Stimulated activated CD4-positive, alpha-beta T cell treated with anti-CD3 and anti-CD28 coated beads, Interleukin-1b, Interleukin-23, amount 100 ng/mL, for 1 hour (primary cell): ENCODE data around the gene SAFB2.
"Not testable (repeated sequence)": the region's sequence is repeated elsewhere in the genome, so short reads cannot be mapped to it uniquely, and the experiment has no call there.

Experiments
- DNase-seq, 2 donors: peaks; one replicate each; pipeline ENCODE4 v3.0.0-alpha.2; 2020; ENCODE audit warnings: low read depth in 2 of 2

The SAFB2 gene

GRCh38 chr19:5632657-5633056 is 10.1 kb upstream of the SAFB2 start:
- no peak for DNase-seq

DNA sequence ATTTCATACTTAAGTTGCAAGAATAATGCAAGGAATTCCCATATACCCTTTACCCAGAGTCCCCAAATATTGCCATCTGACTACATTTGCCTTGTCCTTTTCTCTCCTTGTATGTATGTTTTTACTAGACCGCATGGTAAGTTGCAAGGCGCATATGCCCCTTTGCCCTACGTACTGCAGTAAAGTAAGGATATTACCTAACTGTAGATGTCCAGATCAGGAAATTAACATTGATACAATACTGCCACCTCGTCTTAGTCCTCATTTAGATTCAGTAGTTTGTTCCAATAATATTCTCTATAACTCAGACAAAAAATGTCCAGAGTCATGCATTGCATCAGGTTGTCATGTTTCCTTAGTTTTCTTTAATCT is 9.7 kb upstream of the SAFB2 start:
- DNase-seq = no peak

- DNase-seq = no peak
These were observed 9.1 kb upstream of the SAFB2 start for GRCh38 chr19:5631567-5632240.

- DNase-seq = no peak
These were observed 6.4 kb upstream of the SAFB2 start for GRCh38 chr19:5628919-5629481.

GRCh38 chr19:5628461-5628860 is 5.9 kb upstream of the SAFB2 start:
- no peak for DNase-seq

- DNase-seq = no peak
These were observed 4.9 kb upstream of the SAFB2 start for GRCh38 chr19:5627395-5627904.

DNA sequence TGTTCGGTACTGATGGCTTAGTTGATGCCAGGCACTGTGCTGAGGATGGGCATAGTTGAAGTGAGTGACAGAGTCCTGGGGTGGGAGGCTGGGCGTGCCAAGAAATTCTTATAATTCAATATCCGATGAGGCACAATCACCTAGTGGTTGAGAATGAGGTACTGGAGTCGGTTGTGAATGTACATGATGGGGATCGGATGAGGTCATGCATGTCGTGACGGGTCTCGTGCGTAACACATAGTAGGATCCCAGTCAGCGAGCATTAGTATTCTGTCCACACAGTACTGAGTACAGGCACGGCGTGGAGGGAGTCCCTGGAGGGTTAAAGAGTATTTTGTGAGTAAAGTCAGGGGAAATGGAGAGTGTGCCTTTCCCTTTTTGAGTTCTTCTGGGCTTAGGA is 3.1 kb upstream of the SAFB2 start:
- DNase-seq = no peak

DNA sequence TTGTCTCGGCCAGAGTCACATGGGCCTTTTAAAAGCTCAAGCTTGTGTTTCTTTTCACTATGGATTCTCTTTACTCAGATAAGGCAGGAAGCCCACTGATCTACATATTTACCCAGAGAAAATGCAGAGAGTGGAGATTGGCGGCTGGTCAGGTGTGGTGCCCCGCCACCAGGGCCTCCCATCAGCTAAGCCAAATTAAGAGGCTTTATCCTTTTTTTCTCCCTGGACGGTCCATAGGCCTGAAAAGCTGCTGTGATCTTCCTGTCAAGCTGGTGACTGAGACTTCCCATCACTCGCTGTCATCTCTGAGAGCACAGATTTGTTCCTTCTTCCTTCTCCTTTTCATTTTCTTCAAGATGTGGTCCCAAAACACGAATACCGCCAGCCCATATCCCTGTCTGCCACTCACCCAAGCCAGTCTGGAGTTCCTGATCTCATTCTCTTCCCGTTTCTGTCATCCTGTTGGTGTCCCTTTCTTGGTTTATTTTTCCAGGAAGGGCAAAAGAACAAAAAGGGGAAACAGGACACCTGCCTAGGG is 2.2 kb upstream of the SAFB2 start:
- no peak for DNase-seq

GRCh38 chr19:5624018-5624663 is 1.6 kb upstream of the SAFB2 start:
- no peak for DNase-seq

- no peak for DNase-seq
These were observed 931 bp upstream of the SAFB2 start for GRCh38 chr19:5623397-5624017.

DNA sequence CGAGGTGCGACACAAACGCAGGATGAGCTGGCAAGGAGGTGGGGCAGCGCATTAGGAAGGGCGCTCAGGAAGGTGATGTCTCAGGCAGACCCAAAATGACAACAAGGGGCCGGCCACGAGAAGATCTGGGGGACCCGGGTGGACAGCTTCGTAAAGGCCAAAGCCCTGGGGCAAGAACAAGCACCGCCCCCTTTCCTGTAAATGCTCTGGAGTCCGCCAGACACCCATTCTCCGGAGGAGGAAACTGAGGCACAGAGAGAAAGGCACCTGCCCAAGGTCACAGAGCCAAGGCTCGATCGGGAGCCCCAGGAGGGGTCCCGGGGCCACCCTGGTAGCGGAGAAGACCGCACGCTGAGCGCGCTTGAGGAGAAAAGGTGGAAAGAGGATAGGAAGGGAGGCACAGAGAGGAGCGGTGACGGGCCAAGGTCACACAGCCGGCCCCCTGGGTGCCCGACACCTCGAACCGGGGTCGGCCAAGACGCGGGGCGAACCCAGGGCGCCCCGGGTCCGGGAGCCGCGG is 571 bp downstream of the SAFB2 start:
- no peak for DNase-seq

DNA sequence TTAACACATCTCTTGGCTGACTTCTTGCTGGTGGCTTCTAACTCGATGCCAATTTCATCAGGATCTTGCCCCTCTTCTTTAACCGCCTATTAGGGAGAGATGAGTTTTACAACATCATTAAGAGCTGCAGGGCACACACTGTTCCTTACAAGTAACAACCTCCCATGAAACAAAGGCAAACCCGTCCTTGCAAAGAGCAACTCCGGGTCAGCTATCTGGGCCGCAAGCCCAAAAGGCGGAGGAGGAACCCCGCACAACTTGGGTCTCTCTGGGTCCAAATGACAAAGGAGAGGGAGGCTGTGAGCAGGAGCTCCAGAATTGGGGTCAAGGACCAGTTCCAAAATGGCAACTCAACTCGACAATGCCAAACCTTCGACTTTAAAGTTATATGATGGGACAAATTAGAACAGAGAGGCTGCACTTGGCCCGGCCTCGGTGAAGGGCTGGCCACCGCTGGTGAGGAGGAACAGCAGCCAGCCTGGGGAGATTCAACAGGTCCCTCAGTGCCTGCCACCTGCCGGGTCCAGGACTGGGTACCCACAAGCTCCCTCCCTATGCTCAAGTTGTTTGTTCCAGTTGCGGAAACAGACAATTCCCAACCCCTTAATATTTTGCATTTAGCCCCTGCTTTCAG is 1.1 kb downstream of the SAFB2 start:
- DNase-seq = no peak

DNA sequence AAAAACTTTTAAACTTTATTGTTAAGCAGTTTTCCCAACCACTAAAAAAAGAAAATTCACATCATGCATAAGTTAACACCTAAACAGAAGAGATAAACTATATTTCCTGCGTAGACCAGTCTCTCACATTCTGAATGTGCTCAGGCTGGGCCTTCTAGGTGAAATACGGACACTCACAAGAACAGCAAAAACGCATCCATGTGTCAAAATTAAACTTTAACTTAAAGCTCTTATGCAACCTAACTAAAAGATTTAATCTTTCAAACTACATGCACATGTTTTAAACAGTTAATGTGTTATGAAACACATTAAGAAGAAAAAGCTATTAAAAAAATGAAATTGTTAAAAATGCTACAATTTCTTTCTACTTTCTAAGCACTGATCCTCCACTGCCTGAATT is 2.6 kb downstream of the SAFB2 start:
- no peak for DNase-seq

GRCh38 chr19:5618591-5618990 is 4.0 kb downstream of the SAFB2 start:
- DNase-seq = no peak

GRCh38 chr19:5617080-5617479 is 5.5 kb downstream of the SAFB2 start:
- DNase-seq = no peak

DNA sequence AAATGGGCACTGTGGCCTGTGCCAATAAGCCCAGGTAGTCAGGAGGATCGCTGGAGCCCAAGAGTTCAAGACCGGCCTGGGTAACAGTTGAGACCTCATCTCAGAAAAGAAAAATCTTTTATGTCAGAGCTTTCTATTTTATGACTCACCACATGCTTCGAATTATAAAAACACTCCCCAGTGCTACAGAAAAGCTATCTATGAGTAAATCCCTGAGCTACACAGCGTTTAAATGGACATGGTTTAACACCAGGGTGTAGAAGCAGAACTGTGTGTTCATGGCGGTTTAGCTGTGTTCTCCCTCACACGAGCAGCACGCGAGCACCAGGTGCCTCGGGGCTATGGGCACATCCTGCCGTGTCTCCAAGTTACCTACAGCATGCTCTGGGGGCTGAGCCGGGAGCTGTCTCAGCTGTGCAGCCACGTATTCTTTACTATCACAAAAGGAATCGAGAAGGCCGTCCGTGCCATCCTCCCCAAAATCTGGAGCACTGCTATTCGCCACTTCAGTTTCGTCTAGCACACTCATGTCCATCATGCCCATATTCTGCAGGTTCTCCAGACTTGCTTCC is 6.7 kb downstream of the SAFB2 start:
- no peak for DNase-seq

DNA sequence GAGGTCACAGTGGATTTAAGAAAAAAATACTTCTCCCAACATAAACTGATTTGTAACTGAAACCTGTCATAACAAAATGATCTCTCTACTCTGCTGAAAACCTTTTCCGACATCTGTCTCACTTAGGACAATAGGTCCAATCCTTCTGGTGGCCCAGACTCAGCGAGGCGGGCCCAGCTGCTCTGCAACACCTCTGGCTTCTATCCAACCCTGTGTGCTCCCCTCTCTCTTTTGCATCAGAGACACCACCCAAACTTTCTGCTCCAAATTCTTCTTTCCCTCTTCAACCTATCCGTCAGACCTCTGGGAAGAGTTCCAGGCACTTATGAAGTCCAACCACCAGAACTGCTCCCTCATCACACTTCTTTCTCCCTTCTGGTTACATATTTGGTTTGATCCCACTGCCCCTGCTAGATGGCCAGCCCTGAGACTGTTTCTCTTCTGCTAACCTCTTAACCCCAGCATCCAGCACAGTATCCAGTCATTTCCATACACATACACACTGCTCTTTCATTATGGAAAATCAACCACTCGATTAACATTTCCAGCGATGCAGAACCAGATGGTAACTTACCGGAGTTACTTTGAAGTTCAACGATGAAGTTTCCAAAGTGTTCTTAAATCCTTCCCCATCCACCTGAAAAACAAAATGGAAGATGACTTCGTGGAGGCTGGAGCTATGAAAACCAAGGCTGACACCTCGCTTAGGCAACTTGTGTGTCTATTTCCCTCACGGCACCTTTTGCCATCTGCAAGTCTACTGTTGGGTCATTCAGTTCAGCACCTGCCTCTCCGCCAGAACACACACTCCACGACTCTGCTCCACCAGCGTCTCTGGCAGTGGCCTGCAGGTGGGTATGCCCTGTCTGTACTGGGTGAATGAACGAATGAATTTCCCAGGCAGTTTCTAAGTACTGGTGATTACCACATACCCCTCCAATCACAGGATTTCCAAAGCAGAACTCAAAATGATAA is 9.4 kb downstream of the SAFB2 start:
- DNase-seq = no peak

GRCh38 chr19:5609881-5610448 is 12.6 kb downstream of the SAFB2 start:
- DNase-seq = no peak

DNA sequence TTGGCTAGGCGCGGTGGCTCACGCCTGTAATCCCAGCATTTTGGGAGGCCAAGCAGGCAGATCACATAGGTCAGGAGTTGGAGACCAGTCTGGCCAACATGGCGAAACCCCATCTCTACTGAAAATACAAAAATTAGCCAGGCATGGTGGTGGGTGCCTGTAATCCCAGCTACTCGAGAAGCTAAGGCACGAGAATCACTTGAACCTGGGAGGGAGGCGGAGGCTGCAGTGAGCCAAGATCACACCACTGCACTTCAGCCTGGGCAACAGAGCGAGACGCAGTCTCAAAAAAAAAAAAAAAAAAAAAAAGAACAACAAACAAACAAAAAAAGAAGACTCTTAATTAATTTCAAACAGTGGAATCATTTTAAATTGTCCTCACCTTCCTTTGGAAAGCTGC is 13.8 kb downstream of the SAFB2 start:
- DNase-seq = not testable (repeated sequence)

DNA sequence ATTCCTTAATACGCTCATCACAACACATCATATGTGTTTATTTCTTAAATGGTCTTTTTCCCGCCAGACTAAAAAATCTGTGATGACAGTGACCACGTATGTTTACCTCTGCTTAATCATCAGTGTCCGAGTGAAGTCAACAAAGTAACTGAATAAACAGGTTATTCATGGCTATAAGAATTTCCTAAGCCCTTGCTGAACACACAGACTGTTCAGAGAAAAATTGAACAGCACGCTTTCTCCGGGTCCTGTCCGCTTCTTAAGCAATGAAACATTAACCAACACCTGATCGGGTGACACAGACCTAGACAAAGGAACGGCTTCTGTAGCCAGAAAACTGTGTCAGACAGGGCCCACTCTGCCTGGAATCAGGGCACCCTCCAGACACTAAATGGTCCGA is 14.3 kb downstream of the SAFB2 start:
- no peak for DNase-seq
